Measurements from ENCODE around the gene CIZ1. TPM values are rescaled to one million over a fixed set of nuclear protein-coding genes. Genes with fewer than 3 reads are reported as not detected.

The CIZ1 gene
- total and polyA plus RNA-seq, 2 of the 13 experiments (the other 11 are each of a cell fraction or from before 2014, with no cell fraction given): 30.6 to 50.3 TPM

DNA sequence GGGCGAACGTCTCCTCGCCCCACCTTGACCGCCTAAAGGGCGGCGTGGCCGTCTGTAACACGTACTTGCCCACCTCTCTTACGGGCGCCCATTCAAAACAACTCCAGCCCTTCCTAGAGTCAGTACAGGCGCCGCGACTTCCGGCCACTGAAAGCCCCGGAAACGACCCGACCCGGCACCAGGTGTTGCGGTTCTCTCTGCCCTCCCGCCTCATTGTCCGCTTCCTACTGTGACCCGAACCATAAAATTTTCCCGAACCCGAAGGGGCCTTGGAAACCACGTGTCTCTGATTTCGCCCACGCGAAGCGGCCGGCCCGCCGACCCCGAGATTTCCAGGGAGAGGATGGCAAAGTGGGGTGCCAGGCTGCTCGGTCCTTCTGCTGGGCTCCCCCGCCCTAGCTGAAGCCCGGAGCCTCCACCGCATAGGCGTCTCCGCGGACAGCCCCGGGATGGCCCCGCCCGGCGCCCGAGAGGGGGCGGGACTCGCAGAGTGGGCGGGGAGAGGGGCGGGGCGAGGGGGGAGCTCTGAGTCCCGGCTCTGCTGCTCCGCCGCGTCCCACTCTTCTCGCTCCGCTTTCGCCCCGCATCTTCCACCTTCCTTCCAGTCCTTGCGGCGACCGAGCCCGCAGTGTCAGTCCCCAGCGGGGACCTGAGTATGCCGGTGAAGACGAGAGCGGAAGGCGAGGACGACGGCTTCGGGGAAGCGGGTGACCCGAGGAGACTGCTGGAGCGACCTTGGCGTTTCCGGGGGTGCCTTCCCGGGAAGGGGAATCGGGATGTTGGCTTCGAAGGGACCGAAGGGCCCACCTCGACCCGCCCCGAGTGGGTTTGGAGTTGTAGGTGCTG lies 63.2 kb downstream of the CIZ1 start (continued):
- TF ChIP-seq PRDM10 (CRISPR knock-in tag; IDR thresholded peaks at IDR 0.05; ENCODE audit: low read depth) (peak; percentile 41; the same call in 1 of the 2 replicates), PBX3 (CRISPR knock-in tag; IDR thresholded peaks at IDR 0.05; ENCODE audit: borderline replicate concordance) (peak; percentile 52; the same call in 1 of the 2 replicates), ZNF629 (CRISPR knock-in tag; conservative IDR thresholded peaks at IDR 0.05) (no peak), TOE1 (CRISPR knock-in tag; IDR thresholded peaks at IDR 0.05) (no peak), ZNF430 (CRISPR knock-in tag; IDR thresholded peaks at IDR 0.05) (no peak), PHF8 (CRISPR knock-in tag; IDR thresholded peaks at IDR 0.05) (peak; percentile 56), GMEB1 (CRISPR knock-in tag; IDR thresholded peaks at IDR 0.05; ENCODE audit: borderline replicate concordance) (peak; percentile 74), SMAD1 (CRISPR knock-in tag; IDR thresholded peaks at IDR 0.05; ENCODE audit: borderline replicate concordance, low read depth) (no peak), DNMT3B (CRISPR knock-in tag; conservative IDR thresholded peaks at IDR 0.05) (no peak), NPAS2 (CRISPR knock-in tag; IDR thresholded peaks at IDR 0.05; ENCODE audit: borderline replicate concordance) (no peak), ZNF451 (CRISPR knock-in tag; IDR thresholded peaks at IDR 0.05) (no peak; the same call in 1 of the 2 replicates), ZNF790 (CRISPR knock-in tag; IDR thresholded peaks at IDR 0.05; ENCODE audit: borderline replicate concordance) (no peak), CEBPG (CRISPR knock-in tag; IDR thresholded peaks at IDR 0.05) (no peak), HOXA9 (CRISPR knock-in tag; IDR thresholded peaks at IDR 0.05; ENCODE audit: borderline replicate concordance) (no peak)
- TF ChIP-seq, protein P1, sequence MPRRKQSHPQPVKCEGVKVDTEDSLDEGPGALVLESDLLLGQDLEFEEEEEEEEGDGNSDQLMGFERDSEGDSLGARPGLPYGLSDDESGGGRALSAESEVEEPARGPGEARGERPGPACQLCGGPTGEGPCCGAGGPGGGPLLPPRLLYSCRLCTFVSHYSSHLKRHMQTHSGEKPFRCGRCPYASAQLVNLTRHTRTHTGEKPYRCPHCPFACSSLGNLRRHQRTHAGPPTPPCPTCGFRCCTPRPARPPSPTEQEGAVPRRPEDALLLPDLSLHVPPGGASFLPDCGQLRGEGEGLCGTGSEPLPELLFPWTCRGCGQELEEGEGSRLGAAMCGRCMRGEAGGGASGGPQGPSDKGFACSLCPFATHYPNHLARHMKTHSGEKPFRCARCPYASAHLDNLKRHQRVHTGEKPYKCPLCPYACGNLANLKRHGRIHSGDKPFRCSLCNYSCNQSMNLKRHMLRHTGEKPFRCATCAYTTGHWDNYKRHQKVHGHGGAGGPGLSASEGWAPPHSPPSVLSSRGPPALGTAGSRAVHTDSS (CRISPR knock-in tag; conservative IDR thresholded peaks at IDR 0.05): no peak

Data from HepG2 (cell line).